CMK (cell line): ENCODE measurements around the gene CACNA1I.

ENCODE experiments used
- DNase-seq: peaks from one replicate; pipeline ENCODE4 v3.0.0-alpha.2; 2010; ENCODE audit warnings: low read depth

Gene CACNA1I

GRCh38 chr22:39649500-39650089 is 79.0 kb downstream of the CACNA1I start:
- DNase-seq = no peak

GRCh38 chr22:39651053-39651996 is 80.8 kb downstream of the CACNA1I start:
- no peak for DNase-seq

- DNase-seq = no peak
Observed at GRCh38 chr22:39652990-39653786, 82.6 kb downstream of the CACNA1I start.

- no peak for DNase-seq
Observed at GRCh38 chr22:39653787-39654077, 83.2 kb downstream of the CACNA1I start.

GRCh38 chr22:39654131-39654926 is 83.8 kb downstream of the CACNA1I start:
- no peak for DNase-seq

- no peak for DNase-seq
Observed at GRCh38 chr22:39655004-39655579, 84.5 kb downstream of the CACNA1I start.

- DNase-seq = no peak
Observed at GRCh38 chr22:39655831-39656230, 85.3 kb downstream of the CACNA1I start.

GRCh38 chr22:39656495-39657490 is 86.2 kb downstream of the CACNA1I start:
- no peak for DNase-seq

GRCh38 chr22:39658367-39658766 is 87.8 kb downstream of the CACNA1I start:
- DNase-seq = no peak

GRCh38 chr22:39658806-39659463 is 88.4 kb downstream of the CACNA1I start:
- DNase-seq = no peak

GRCh38 chr22:39661501-39661841 is 90.9 kb downstream of the CACNA1I start:
- no peak for DNase-seq

GRCh38 chr22:39661842-39662685 is 91.5 kb downstream of the CACNA1I start:
- no peak for DNase-seq

- DNase-seq = no peak
Observed at GRCh38 chr22:39662686-39663052, 92.1 kb downstream of the CACNA1I start.

GRCh38 chr22:39663751-39664150 is 93.2 kb downstream of the CACNA1I start:
- DNase-seq = no peak

GRCh38 chr22:39664485-39665200 is 94.1 kb downstream of the CACNA1I start:
- no peak for DNase-seq

- no peak for DNase-seq
Observed at GRCh38 chr22:39665229-39665628, 94.7 kb downstream of the CACNA1I start.

GRCh38 chr22:39665661-39666431 is 95.3 kb downstream of the CACNA1I start:
- DNase-seq = no peak

- no peak for DNase-seq
Observed at GRCh38 chr22:39666495-39666894, 95.9 kb downstream of the CACNA1I start.
